NCI-H1417 (cell line): ENCODE measurements around the gene MAP7.
A peak's percentile ranks its signal among the peaks of the same experiment; 100 is the strongest.
"Not testable (repeated sequence)": the region's sequence is repeated elsewhere in the genome, so short reads cannot be mapped to it uniquely, and the experiment has no call there.

Experiments used
- DNase-seq, 3 experiments: peaks; one replicate each; lab custom pipeline; 2025; lab: John Stamatoyannopoulos, UW

MAP7 gene

DNA sequence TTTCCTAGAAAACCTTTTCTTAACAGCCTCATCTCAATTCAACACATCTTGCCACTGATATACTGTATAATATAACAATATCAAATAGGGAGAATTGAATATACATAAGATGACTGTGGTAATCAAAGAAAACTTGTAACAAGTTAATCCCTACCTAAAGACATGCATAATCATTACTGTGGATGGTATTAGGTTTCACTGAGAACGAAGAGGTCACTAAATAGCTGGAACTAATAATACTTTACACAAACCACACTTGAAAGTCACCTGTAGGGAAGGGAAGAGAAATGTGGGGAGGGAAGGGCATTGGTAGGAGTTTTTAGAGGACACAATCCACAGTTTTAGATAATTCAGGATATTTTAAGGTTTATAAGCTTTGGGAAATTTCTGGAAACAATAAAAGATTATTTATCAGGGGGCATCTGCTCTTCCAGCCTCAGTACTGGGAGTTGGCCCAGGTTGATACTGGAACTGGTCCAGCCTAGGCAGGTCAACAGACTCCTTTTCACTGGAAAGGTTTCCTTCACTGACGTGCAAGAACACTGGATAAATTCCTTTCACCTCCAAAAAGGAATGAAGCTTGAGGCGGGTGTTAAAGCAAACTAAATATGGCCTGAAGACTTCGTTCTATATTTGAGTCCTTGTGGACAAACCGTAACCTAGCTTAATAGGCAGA, 44.0 kb downstream of the MAP7 start:
- peak in 1 of 3 experiments; percentile 17 for DNase-seq

DNA sequence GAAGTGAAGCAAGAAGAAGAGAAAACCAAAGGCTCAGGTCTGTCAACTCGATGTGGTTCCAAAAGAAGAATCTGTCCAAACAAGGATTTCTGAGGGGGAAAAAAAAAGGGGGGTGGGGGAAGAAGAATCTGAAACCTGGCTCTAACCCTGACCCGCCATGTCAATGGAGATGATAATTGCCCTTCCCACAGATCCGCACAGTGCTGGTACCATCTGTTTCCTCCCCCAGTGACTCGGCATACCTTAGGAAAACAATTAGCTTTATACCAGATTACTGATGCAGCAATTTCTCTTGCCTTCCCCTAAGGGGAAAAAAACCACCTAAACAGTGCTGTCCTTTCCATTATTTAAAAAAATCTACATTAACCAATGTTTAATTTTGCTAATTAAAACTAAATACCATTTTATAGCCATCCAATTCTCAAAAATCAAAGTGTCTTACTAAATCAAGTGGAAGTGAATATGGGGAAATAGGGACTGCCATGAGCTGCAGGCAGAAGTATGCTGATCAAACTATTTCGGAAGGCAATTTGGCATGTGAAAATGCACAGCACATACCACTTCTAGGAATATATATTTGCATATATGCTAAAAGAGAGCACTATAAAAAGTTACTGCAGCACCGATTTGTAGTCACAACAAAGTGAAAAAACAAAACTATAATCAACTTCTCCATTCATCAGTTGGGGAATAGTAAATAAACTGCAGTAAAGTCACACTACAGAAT, 46.8 kb downstream of the MAP7 start:
- DNase-seq = no peak

GRCh38 chr6:136502786-136503185, 47.4 kb downstream of the MAP7 start:
- no peak for DNase-seq

- DNase-seq = no peak
Measured at GRCh38 chr6:136501514-136501913, 48.7 kb downstream of the MAP7 start.

GRCh38 chr6:136501096-136501495, 49.1 kb downstream of the MAP7 start:
- DNase-seq = no peak

DNA sequence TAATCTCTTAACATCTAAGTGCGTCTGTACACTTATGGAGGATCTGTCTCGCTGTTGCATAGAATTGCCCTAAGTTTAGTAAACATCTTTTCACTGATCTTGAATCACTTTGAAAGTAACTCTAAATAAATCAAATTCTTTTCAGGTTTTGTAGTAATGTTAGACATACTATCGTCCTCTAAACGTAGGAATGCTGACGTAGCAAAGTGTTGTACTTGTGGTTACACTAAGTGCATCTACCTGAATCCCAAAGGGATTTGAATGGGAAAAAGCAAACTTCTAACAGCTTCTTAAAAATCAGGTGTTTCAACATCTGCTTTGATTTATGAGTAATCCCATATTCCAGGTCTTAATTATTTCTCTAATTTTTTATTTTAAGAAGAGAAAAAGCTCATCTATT, 49.8 kb downstream of the MAP7 start:
- DNase-seq = peak in 1 of 3 experiments; percentile 4

DNA sequence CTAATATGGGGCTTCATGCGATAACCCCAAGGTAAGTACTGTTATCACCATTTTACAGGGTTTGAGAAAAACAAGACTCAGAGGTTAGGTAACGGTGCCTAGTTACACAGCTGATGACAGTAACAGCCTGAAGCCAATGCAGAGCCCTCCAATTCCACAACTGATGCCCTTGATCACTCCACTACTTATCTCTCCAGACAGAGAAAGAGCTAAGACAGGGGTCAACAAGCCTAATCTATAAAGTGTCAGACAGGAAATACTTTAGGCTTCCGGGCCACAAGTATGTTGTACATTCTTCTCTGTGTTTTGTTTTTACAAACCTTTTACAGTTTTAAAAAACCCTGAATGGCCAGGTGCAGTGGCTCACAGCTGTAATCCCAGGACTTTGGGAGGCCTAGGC, 50.9 kb downstream of the MAP7 start:
- no peak for DNase-seq

DNA sequence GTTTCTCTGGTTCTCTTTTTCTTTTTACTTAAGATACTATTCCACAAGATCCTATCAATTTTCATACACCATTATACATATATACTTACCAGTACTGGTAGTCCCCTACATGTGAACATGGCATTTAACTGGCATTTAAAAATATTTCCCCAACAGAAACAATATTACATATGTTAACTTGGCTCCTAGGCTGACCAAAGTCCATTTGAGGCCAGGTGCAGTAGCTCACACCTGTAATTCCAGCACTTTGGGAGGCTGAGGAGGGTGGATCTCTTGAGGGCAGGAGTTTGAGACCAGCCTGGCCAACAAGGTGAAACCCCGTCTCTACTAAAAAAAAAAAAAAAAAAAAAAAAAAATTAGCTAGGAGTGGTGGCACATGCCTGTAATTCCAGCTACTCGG, 53.8 kb downstream of the MAP7 start:
- DNase-seq = not testable (repeated sequence)

DNA sequence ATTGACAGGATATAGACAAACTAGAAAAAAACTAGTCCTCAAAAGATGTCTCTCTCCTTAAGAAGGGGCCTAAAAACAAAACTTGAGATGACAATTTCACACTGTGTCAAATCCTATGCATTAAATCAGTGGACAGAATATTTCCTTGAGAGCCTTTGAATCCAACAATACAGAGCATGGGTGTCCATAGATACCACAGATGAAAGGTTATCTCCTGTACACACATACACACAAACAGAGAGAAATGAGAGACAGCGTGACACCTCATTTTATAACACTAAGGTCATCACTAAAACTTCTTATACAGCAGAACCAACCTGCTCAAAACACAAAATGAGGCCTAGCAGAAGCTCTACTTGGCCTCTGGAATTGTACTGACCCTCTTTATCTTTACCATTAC, 55.5 kb downstream of the MAP7 start:
- DNase-seq = no peak

DNA sequence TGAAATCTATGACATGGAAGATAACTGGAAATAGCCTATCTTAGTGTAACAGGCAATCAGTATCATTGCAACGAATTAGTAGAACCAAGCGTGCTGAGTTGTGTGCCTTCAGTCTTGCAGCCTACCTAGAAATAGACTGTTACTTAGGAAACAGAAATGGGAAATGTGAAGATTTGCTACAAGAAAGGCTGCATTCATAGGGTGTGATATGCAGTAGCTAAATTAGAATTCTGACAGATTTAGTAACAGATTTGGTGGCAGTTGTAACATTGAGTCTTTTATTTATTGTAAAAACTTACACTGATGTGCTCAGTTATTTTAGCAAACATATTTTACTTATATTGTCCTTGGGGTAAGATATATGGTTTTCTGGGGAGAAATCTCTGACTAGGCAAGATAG, 56.2 kb downstream of the MAP7 start:
- no peak for DNase-seq

DNA sequence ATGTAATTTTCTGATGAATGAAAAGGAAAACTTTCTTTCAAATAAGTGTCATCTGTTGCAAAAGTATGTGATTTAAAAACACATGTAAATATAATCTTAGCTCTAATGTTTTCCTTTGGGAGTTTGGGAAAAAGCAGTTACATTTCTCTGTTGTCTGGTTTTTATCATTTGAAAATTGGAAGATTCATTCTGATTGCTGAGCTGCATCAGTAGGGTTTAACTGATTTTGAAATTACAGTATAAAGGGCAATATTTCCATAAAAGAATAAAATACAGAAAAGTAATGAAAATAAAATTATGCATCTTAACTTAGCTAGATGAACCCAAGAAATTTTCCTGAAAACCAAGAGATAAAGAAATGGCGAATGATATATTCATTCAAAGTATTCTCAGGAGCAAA, 57.8 kb downstream of the MAP7 start:
- DNase-seq = no peak

- peak in 1 of 3 experiments; percentile 36 for DNase-seq
Measured at GRCh38 chr6:136491754-136492153, 58.5 kb downstream of the MAP7 start.

GRCh38 chr6:136491251-136491650, 59.0 kb downstream of the MAP7 start:
- DNase-seq = no peak

DNA sequence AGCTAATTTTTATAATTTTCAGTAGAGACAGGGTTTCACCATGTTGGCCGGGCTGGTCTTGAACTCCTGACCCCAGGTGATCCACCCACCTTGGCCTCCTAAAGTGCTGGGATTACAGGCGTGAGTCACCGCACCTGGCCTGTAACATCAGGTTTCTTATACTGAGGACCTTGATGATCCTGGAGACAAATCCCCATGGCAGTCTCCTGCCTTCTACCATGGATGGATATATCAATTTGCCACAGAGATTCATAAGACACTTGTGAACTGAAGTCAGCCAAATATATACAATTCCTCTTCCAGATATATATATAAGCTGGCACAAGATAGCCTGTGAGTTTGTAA, 60.6 kb downstream of the MAP7 start:
- not testable (repeated sequence) for DNase-seq

- no peak for DNase-seq
Measured at GRCh38 chr6:136487759-136488425, 62.3 kb downstream of the MAP7 start.

DNA sequence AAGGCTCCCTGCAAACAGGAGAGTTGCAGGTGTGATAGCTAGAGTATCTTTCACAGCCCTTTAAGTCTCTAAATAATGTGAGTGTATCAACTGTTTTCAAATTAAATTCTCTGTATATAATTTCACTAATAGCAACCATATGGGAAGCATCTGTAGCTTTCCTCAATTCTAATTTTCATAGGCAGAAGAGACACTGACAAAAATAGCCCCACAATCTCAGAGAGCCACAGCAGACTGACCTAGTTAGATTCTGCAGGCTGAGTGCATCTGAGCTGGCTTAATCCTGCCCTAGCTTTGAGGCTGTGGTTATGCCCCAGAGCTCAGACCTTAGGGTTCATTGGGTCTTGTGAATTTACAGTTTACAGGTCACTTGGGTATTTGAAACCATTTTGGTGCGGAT, 63.9 kb downstream of the MAP7 start:
- no peak for DNase-seq

GRCh38 chr6:136483906-136484305, 66.3 kb downstream of the MAP7 start:
- DNase-seq = no peak

DNA sequence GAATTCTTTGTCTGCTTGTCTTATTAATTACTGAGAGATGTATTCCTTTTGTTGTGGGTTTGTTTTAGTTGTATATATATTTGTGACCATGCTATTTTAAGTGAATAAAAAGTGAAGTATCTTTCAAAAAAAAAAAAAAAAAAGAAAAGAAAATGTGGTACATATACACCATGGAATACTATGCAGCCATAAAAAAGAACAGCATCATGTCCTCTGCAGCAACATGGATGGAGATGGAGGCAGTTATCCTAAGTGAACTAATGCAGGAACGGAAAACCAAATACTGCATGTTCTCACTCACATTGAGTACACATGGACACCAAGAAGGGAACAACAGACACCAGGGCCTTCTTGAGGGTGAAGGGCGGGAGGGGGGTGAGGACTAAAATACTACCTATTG, 67.2 kb downstream of the MAP7 start:
- DNase-seq = not testable (repeated sequence)

GRCh38 chr6:136477548-136477947, 72.7 kb downstream of the MAP7 start:
- no peak for DNase-seq

GRCh38 chr6:136475686-136476085, 74.5 kb downstream of the MAP7 start:
- DNase-seq = no peak

DNA sequence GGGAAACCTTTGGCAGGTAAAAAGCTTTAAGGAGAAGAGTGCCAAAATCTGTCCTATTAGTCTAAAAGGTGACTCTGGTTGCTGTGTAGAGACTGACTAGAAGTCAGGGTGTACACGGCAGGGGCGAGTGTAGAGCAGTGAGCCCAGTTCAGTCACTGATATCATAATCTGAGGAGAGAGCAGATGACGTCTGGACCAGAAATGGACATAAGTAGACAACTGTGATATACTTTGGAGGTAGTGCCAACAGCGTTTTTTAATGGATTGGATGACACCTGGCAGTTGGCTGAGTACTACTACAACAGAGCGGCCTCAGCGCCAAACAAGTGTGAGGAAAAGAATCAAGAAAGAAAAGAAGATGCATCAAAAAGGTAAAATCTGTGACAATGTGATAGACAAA, 76.0 kb downstream of the MAP7 start:
- DNase-seq = no peak

- DNase-seq = no peak
Measured at GRCh38 chr6:136471922-136472321, 78.3 kb downstream of the MAP7 start.

DNA sequence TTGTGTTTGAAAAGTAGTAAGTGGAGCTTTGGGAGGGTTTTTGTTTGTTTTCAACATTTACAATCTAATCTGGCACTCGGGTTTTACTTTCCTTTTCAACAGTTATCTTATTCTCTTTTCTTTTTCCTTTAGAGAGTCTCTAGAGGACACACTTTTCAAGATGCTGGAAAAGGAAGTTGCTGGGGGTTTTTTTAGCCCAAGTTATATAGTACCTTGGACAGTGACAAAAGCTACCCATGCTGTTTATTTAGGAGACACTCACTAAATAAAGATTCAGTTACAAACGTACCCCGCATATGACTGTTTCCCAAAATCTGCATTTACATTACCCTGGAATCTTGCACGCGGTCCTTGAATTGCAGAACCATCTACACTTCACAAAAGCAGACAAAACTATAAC, 78.8 kb downstream of the MAP7 start:
- no peak for DNase-seq
